Liver (tissue), 9 donors: ENCODE data around the gene SMPD3. TPM values are rescaled to one million over a fixed set of nuclear protein-coding genes. Genes with fewer than 3 reads are reported as not detected.

Experiments
- DNase-seq: peaks from one replicate; pipeline ENCODE4 v3.0.0-alpha.2; 2017; ENCODE audit warnings: low spot score
- H3K27ac ChIP-seq, 2 donors: one replicate each; pipeline ENCODE4 v1.7.0; 2013; ENCODE audit warnings: inconsistent platforms in 2 of 2, low read length in 2 of 2, control low read depth in 1 of 2, low read depth in 1 of 2, mild to moderate bottlenecking in 1 of 2
- H3K27me3 ChIP-seq, 4 donors: one replicate each; pipeline versions ENCODE4 v1.6.1 to v1.7.0; 2013; ENCODE audit warnings: low read length in 3 of 4, inconsistent platforms in 1 of 4, mild to moderate bottlenecking in 1 of 4, moderate library complexity in 1 of 4; ENCODE audit not compliant: control insufficient read depth in 4 of 4, insufficient read depth in 4 of 4
- H3K36me3 ChIP-seq, 4 donors: one replicate each; pipeline versions ENCODE4 v1.6.1 to v1.7.0; 2013; ENCODE audit warnings: low read length in 3 of 4, mild to moderate bottlenecking in 3 of 4, low read depth in 1 of 4, moderate library complexity in 1 of 4; ENCODE audit not compliant: control insufficient read depth in 4 of 4, insufficient read depth in 3 of 4
- H3K4me1 ChIP-seq, 4 donors: one replicate each; pipeline versions ENCODE4 v1.6.1 to v1.7.0; 2013; ENCODE audit warnings: low read length in 3 of 4, mild to moderate bottlenecking in 3 of 4, moderate library complexity in 1 of 4; ENCODE audit not compliant: control insufficient read depth in 4 of 4, insufficient read depth in 4 of 4
- H3K4me3 ChIP-seq, 3 donors: one replicate each; pipeline versions ENCODE4 v1.6.1 to v1.7.0; 2013; ENCODE audit warnings: low read length in 3 of 3, control low read depth in 1 of 3, low read depth in 1 of 3, mild to moderate bottlenecking in 1 of 3
- H3K9ac ChIP-seq, 2 donors: one replicate each; pipeline ENCODE4 v1.7.0; 2013; ENCODE audit warnings: low read length in 2 of 2, mild to moderate bottlenecking in 2 of 2, moderate library complexity in 2 of 2, control low read depth in 1 of 2, low read depth in 1 of 2
- H3K9me3 ChIP-seq, 4 donors: one replicate each; pipeline versions ENCODE4 v1.6.1 to v1.7.0; 2013; ENCODE audit warnings: low read length in 3 of 4; ENCODE audit not compliant: control insufficient read depth in 4 of 4
- ATF3 ChIP-seq: IDR thresholded peaks from 2 replicates; pipeline ENCODE4 v1.6.1; 2016; ENCODE audit warnings: antibody characterized with exemption
- CTCF ChIP-seq: fragments of 150-350 bp; IDR thresholded peaks from 2 replicates; pipeline ENCODE4 v1.5.1; 2017; ENCODE audit warnings: improper control_type of control experiment, low read depth, low read length; ENCODE audit not compliant: missing input control
- EGR1 ChIP-seq, 2 donors: IDR thresholded peaks; 2 replicates each; pipeline ENCODE4 v1.6.1; 2016 to 2018; ENCODE audit warnings: antibody characterized with exemption in 2 of 2, low read depth in 2 of 2
- FOXA1 ChIP-seq: IDR thresholded peaks from 2 replicates; pipeline ENCODE4 v1.6.1; 2016; ENCODE audit warnings: antibody characterized with exemption
- FOXA2 ChIP-seq: IDR thresholded peaks from 2 replicates; pipeline ENCODE4 v1.6.1; 2016; ENCODE audit warnings: antibody characterized with exemption
- GABPA ChIP-seq, 2 donors: IDR thresholded peaks in 1 of 2; conservative IDR thresholded peaks in 1 of 2; 2 replicates each; pipeline ENCODE4 v1.6.1; 2016; ENCODE audit warnings: antibody characterized with exemption in 2 of 2, mild to moderate bottlenecking in 1 of 2, moderate library complexity in 1 of 2
- HNF4A ChIP-seq, 2 donors: conservative IDR thresholded peaks; 2 replicates each; pipeline ENCODE4 v1.6.1; 2016; ENCODE audit warnings: antibody characterized with exemption in 2 of 2, mild to moderate bottlenecking in 2 of 2
- HNF4G ChIP-seq: IDR thresholded peaks from 2 replicates; pipeline ENCODE4 v1.6.1; 2016; ENCODE audit warnings: antibody characterized with exemption
- JUND ChIP-seq, 2 donors: IDR thresholded peaks; 2 replicates each; pipeline ENCODE4 v1.6.1; 2016; ENCODE audit warnings: antibody characterized with exemption in 2 of 2
- MAX ChIP-seq: IDR thresholded peaks from 2 replicates; pipeline ENCODE4 v1.6.1; 2016; ENCODE audit warnings: antibody characterized with exemption
- NR2F2 ChIP-seq: IDR thresholded peaks from 2 replicates; pipeline ENCODE4 v1.6.1; 2016; ENCODE audit warnings: antibody characterized with exemption
- RAD21 ChIP-seq, 2 donors: IDR thresholded peaks; 2 replicates each; pipeline ENCODE4 v1.6.1; 2016; ENCODE audit warnings: antibody characterized with exemption in 2 of 2, mild to moderate bottlenecking in 2 of 2
- REST ChIP-seq: IDR thresholded peaks from 2 replicates; pipeline ENCODE4 v1.6.1; 2016; ENCODE audit warnings: antibody characterized with exemption, mild to moderate bottlenecking
- RXRA ChIP-seq, 2 donors: IDR thresholded peaks; 2 replicates each; pipeline ENCODE4 v1.6.1; 2017 to 2018; ENCODE audit warnings: antibody characterized with exemption in 2 of 2, mild to moderate bottlenecking in 1 of 2
- SP1 ChIP-seq: IDR thresholded peaks from 2 replicates; pipeline ENCODE4 v1.6.1; 2018; ENCODE audit warnings: antibody characterized with exemption, mild to moderate bottlenecking
- TAF1 ChIP-seq: conservative IDR thresholded peaks from 2 replicates; pipeline ENCODE4 v1.6.1; 2016; ENCODE audit warnings: antibody characterized with exemption, mild to moderate bottlenecking
- YY1 ChIP-seq: IDR thresholded peaks from 2 replicates; pipeline ENCODE4 v1.6.1; 2016; ENCODE audit warnings: antibody characterized with exemption, mild to moderate bottlenecking
- ZBTB33 ChIP-seq: IDR thresholded peaks from 2 replicates; pipeline ENCODE4 v1.6.1; 2016; ENCODE audit warnings: antibody characterized with exemption
- WGBS: extraction: QIAGEN DNeasy Blood & Tissue Kit; methylation state at CpG from one replicate; pipeline ENCODE4 v1.1.7; 2013; 5-methylcytosine and 5-hydroxymethylcytosine counted together
- polyA plus RNA-seq, 2 donors: library from polyadenylated mRNA; stranded (reverse) in 1 of 2; unstranded in 1 of 2; fragments of 200-250 nt in 1 of 2; fragments of >200 nt in 1 of 2; fragmentation: Nextera tagmentation in 1 of 2; extraction: Ambion mirVana in 1 of 2; gene quantifications; one replicate each; pipeline versions ENCODE4 v1.2.1 to v1.2.3, GENCODE V29; 2013 to 2015
- total RNA-seq, 2 donors: library from RNA; depleted of rRNA; stranded (reverse); fragments of >200 nt; gene quantifications; one replicate each; pipeline ENCODE4 v1.2.3, GENCODE V29; 2014
- donor health status: healthy.
- donor health status: healthy.
- donor health status: healthy.
- donor health status: healthy.
- donor health status: healthy.

The SMPD3 gene
- total and polyA plus RNA-seq, 4 donors = 0.33 to 10.6 (median 2.7) TPM

GRCh38 chr16:68371706-68372380, 76.5 kb downstream of the SMPD3 start:
- WGBS = 96% methylated on average over 40 of the region's 40 CpGs

More at GRCh38 chr16:68371706-68372380, 76.5 kb downstream of the SMPD3 start:
- DNase-seq = no peak
- Histone ChIP-seq H3K9ac (no peak overlapping the region), H3K27ac (no peak overlapping the region), H3K27me3 (no peaks in the 10 kb centered on the region), H3K4me3 (no peak overlapping the region), H3K9me3 (no peaks in the 10 kb centered on the region), H3K36me3 (no peaks in the 10 kb centered on the region), H3K4me1 (peaks cover 0 to 6% (median 4%) of the 10 kb centered on the region in 4 donors)
- no peak for TF ChIP-seq JUND (IDR thresholded peaks at IDR 0.05)
- no peak for TF ChIP-seq YY1
- TF ChIP-seq TAF1 = no peak
- TF ChIP-seq HNF4G = no peak
- no peak for TF ChIP-seq MAX
- TF ChIP-seq FOXA2 = no peak
- no peak for TF ChIP-seq FOXA1
- TF ChIP-seq SP1 = no peak
- TF ChIP-seq RXRA (IDR thresholded peaks at IDR 0.05) = no peak
- TF ChIP-seq RAD21 (IDR thresholded peaks at IDR 0.05) = no peak
- no peak for TF ChIP-seq NR2F2
- TF ChIP-seq REST = no peak
- no peak for TF ChIP-seq EGR1 (IDR thresholded peaks at IDR 0.05; ENCODE audit: low read depth in 2 of 2)
- TF ChIP-seq CTCF = no peak
- TF ChIP-seq HNF4A (conservative IDR thresholded peaks at IDR 0.05) = no peak
- no peak for TF ChIP-seq GABPA (IDR thresholded peaks at IDR 0.05 in 1 of 2, conservative IDR thresholded peaks at IDR 0.05 in 1 of 2)
- no peak for TF ChIP-seq ATF3
- no peak for TF ChIP-seq ZBTB33
